Activated T-cell treated with anti-CD3 and anti-CD28 coated beads for 24 hours (primary cell): ENCODE measurements around the gene DNER.
"Not testable (repeated sequence)": the region's sequence is repeated elsewhere in the genome, so short reads cannot be mapped to it uniquely, and the experiment has no call there.

Experiments used
- DNase-seq: peaks from one replicate; pipeline ENCODE4 v3.0.0-alpha.2; 2020; ENCODE audit warnings: low read depth

DNER gene, protein sequence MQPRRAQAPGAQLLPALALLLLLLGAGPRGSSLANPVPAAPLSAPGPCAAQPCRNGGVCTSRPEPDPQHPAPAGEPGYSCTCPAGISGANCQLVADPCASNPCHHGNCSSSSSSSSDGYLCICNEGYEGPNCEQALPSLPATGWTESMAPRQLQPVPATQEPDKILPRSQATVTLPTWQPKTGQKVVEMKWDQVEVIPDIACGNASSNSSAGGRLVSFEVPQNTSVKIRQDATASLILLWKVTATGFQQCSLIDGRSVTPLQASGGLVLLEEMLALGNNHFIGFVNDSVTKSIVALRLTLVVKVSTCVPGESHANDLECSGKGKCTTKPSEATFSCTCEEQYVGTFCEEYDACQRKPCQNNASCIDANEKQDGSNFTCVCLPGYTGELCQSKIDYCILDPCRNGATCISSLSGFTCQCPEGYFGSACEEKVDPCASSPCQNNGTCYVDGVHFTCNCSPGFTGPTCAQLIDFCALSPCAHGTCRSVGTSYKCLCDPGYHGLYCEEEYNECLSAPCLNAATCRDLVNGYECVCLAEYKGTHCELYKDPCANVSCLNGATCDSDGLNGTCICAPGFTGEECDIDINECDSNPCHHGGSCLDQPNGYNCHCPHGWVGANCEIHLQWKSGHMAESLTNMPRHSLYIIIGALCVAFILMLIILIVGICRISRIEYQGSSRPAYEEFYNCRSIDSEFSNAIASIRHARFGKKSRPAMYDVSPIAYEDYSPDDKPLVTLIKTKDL

DNA sequence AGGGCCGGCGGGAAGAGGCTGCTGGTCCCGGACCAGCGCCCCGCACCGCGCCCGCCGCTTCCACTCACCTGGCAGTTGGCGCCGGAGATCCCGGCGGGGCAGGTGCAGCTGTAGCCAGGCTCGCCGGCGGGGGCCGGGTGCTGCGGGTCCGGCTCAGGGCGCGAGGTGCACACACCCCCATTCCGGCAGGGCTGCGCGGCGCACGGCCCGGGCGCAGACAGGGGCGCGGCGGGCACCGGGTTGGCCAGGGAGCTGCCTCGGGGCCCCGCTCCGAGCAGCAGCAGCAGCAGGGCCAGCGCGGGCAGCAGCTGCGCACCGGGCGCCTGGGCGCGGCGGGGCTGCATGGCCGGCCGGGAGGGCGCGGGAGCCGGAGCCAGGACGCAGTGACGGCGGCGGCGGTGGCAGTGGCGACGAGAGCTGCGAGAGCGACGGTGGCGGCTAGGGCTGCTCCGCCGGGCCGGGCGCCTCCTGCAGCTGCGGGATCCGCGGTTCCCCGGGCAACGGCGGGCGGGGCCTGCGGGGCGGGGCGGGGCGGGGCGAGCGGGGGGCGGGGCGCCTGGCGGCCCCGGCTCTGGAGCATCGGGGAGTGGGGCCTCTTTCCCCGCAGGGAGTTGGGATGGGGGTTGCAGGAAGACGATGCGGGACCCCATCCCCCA lies at the start of gene DNER:
TSS of gene DNER (minus strand) at position 476 of the 656 bp plus-strand sequence. CDS start at position 344, 132 bp downstream.
- DNase-seq: peak; percentile 39

DNA sequence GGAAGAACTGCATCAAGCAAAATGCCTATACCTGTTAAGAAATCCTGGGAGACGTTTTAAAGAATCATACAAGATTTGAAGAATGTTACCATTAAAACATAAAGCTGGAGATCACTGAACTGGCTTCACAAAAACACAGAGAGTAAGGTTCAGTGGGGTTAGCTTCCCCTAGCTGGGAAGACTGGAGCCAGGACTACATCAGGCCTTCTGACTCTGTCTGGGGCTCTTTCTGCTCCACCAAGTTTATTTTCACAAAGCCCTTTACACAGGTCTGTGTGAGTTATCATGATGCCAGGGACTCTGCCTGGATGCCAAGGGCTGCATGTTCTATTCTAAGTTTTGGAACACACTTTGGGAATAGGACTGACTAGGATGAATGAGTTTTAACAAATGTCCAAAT lies 47.3 kb upstream of the DNER start:
- DNase-seq: no peak

- DNase-seq: not testable (repeated sequence)
Measured at GRCh38 chr2:229757462-229757861, 43.1 kb upstream of the DNER start.

DNA sequence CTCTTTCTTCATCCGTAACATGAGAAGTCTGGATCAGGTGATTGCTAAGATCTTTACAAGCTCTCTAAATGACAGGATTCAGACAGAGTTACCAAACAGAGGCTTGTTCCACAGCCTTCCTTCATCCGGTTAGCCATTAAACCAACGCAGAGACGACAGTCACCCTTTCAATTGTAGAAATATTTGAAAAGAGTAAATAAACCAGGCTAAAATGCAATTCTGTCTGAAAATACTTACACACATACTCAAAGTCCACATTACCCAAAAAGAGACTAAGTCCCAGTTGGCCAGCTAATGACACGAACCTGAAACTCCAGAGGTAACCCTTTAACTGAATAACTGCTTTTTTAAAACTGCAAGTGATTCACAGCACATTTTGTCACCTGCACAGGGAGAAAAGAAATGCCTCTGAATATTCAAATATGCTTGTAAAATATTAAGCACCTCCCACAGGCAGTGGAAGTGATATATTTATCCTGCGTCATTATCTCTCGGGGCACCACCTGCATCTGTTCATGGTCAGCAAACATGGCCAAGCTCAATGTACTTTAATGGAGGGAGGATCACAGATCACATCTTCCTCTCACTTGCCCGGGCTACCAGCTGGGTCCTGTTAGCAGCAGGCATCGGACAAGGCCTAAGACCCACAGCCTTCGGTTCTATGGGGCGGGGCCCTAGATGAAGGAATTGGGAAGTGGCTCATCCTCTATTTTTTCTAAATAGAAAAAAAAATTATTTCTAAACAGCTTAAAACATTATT lies 38.8 kb upstream of the DNER start:
- DNase-seq: no peak

- DNase-seq: no peak
Measured at GRCh38 chr2:229749779-229750178, 35.4 kb upstream of the DNER start.

DNA sequence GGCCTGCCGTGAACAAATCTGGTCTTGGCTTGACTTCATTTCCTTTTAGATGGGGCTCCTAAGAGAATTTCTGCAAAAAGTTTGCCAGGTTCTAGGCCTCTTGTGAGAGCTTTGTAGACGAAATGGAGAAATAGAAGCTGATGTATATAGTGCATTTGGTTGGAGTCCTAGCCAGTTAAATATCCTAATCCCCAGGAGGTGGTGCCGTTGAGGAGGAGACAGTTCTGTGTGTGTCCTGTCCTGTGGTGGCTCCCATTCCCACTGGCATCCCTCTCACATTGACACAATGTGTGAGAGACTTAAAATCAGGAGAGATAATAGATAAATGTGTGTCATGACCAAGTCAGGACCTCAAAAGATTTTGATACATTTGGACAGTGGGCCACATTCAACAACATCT lies 34.6 kb upstream of the DNER start:
- no peak for DNase-seq

DNA sequence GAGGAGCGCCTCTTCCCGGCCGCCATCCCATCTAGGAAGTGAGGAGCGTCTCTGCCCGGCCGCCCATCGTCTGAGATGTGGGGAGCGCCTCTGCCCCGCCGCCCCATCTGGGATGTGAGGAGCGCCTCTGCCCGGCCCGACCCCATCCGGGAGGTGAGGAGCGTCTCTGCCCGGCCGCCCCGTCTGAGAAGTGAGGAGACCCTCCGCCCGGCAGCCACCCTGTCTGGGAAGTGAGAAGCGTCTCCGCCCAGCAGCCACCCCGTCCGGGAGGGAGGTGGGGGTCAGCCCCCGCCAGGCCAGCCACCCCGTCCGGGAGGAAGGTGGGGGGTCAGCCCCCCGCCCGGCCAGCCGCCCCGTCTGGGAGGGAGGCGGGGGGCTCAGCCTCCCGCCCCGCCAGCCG lies 28.3 kb upstream of the DNER start:
- DNase-seq: not testable (repeated sequence)

GRCh38 chr2:229740279-229740678 lies 25.9 kb upstream of the DNER start:
- no peak for DNase-seq

DNA sequence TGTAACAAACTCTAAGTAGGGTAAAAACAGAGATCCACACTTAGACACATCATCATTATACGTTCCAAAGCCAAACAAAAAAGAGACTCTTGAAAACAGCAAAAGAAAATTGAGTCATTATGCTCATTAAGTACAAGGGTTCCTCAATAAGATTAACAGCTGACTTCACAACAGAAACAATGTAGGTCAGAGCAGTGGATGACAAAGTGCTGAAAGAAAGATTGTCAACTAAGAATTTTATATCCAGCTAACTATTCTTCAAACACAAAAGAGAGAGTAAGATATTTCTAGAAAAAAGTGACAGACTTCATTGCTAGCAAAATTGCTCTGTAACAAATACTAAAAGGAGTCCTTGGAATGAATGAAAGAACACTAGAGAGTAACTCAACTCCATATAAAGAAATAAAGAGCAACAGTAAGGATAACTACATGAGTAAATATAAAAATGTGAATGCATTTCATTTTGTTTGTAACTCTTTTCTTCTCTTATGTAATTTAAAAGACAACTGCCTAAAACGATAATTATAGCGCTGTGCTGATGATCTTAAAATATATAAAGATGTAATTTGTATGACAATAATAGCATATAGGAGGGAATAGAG lies 23.8 kb upstream of the DNER start:
- no peak for DNase-seq

DNA sequence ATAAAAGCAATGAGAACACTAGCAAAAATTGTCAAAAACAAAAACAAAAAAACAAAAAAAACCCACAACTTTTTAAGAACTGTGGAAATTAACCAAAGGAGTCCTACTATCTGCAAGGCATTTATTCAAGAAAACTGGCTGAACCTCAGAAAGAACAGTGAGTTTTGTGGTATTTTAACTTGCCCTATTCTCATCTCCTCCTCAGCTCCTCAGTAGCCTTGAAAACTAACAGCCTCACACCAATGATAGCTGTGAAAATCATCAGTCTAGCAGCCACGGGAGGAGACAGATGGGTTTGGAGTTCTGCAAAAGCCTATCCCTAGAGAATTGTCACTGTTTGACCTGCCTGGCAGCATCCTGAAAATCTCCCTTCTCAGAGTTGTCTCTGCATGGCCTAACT lies 20.1 kb upstream of the DNER start:
- no peak for DNase-seq

- no peak for DNase-seq
Measured at GRCh38 chr2:229733611-229734245, 19.4 kb upstream of the DNER start.

DNA sequence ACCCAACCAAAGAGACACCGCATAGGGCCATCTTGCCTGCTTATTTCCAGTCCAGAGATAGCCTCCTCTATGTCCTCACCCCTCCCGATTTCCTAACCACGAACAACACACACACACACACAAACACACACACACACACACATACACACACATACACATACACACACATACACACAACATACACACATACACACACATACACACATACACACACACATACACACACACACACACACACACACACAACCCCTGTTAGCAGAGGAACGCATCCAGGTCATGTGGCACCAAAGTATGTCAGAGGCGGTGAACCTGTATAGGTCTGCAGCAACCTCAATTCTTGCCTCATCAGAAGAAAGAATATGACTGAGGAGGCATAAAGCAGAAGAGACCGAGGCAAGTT lies 18.5 kb upstream of the DNER start:
- DNase-seq: no peak

- DNase-seq: no peak
Measured at GRCh38 chr2:229731916-229732315, 17.6 kb upstream of the DNER start.

DNA sequence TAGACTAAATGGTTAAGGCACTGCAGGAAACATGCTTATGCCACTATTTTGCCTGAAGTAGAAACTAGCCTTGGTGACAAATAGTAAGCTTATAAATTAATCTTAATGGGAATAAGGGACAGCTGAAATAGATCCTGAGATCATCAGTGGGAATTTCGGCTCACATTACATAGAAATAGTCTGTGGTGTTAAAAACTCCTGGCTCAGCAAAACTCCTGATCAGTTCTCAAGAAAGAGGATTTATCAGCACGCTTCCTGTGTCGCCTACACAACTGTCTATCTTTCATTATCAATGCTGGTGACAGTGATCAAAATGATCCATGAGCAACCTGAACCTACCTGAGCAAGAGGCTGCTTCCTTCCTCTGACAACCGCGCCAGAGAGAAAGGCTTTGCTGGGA lies 17.0 kb upstream of the DNER start:
- no peak for DNase-seq

DNA sequence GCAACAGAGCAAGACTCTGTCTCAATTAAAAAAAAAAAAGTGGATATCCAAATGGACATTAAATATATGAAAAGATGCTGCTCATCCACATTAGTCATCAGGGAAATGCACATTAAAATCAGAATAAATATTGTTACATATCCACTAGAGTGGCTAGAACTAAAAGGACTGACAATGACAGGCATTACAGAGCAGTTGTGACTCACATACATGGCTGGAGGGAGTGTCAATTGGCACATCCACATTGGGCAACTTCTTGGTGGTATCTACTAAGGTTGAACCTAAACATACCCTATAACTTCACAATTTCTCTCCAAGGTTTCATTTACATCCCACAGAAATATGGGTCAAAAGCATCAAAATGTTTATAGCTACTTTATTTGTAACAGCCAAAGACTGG lies 14.0 kb upstream of the DNER start:
- DNase-seq: no peak

DNA sequence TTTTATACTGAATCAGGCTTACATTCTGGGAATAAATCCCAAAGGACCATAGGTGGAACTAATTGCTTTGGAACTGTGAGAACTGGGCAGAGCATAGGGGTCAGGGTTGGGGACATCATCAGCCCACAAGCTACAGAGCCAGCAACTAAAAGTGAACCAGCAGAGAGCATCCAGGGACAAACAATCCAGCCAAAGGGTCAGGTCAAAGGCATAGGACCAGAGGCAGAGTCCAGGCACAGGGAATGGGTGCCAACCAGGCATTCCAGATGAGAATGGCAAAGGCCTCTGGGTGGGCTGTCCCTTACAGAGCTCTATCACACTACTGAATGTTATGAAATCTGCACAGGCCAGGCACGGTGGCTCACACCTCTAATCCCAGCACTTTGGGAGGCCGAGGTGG lies 12.3 kb upstream of the DNER start:
- DNase-seq: no peak

GRCh38 chr2:229725716-229726574 lies 11.6 kb upstream of the DNER start:
- no peak for DNase-seq

GRCh38 chr2:229723192-229723591 lies 8.8 kb upstream of the DNER start:
- DNase-seq: not testable (repeated sequence)

GRCh38 chr2:229719926-229720647 lies 5.7 kb upstream of the DNER start:
- no peak for DNase-seq

DNA sequence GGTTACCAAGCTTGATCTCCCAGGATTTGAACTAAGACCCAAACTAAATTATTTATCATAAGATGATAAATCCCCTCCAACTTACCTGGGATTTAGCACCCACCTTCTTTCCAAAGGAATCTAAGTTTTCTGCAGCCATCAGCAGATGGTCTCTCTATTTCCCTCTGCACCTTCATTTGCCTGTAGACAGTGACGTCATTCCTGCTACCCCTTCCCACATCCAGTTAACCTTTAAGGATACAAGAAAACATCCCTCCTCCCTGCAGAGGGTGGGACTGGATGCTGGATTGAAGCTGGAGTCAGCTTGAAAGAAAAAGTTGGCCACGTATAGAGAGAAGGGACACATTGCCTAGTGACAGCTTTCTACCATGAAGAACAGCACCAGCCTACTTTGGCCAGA lies 3.7 kb upstream of the DNER start:
- no peak for DNase-seq
